Stimulated activated CD4-positive, alpha-beta T cell treated with anti-CD3 and anti-CD28 coated beads, Interleukin-1b, Interleukin-23, amount 100 ng/mL, for 48 hours (primary cell): Measurements from ENCODE around the gene KIAA0930.

Experiments
- DNase-seq: peaks from one replicate; pipeline ENCODE4 v3.0.0-alpha.2; 2020

KIAA0930 gene

GRCh38 chr22:45235851-45236342, 4.8 kb downstream of the KIAA0930 start:
- DNase-seq, result no peak

- DNase-seq, result no peak
Observed at GRCh38 chr22:45235101-45235777, 5.5 kb downstream of the KIAA0930 start.

- DNase-seq, result no peak
Observed at GRCh38 chr22:45233827-45234226, 6.9 kb downstream of the KIAA0930 start.

- no peak for DNase-seq
Observed at GRCh38 chr22:45233386-45233785, 7.3 kb downstream of the KIAA0930 start.

GRCh38 chr22:45231293-45231692, 9.4 kb downstream of the KIAA0930 start:
- no peak for DNase-seq

GRCh38 chr22:45230026-45230721, 10.5 kb downstream of the KIAA0930 start:
- no peak for DNase-seq

- no peak for DNase-seq
Observed at GRCh38 chr22:45229181-45229580, 11.5 kb downstream of the KIAA0930 start.

- no peak for DNase-seq
Observed at GRCh38 chr22:45228401-45228754, 12.3 kb downstream of the KIAA0930 start.

GRCh38 chr22:45227645-45228400, 12.9 kb downstream of the KIAA0930 start:
- no peak for DNase-seq

- DNase-seq, result no peak
Observed at GRCh38 chr22:45226503-45227186, 14.0 kb downstream of the KIAA0930 start.

- DNase-seq, result no peak
Observed at GRCh38 chr22:45225732-45226502, 14.8 kb downstream of the KIAA0930 start.

GRCh38 chr22:45224988-45225731, 15.5 kb downstream of the KIAA0930 start:
- DNase-seq, result no peak

- no peak for DNase-seq
Observed at GRCh38 chr22:45224331-45224730, 16.4 kb downstream of the KIAA0930 start.

GRCh38 chr22:45223304-45224117, 17.2 kb downstream of the KIAA0930 start:
- no peak for DNase-seq

- no peak for DNase-seq
Observed at GRCh38 chr22:45221201-45221600, 19.5 kb downstream of the KIAA0930 start.

GRCh38 chr22:45218976-45219375, 21.7 kb downstream of the KIAA0930 start:
- peak; percentile 59 for DNase-seq

GRCh38 chr22:45217806-45218205, 22.9 kb downstream of the KIAA0930 start:
- no peak for DNase-seq

GRCh38 chr22:45217345-45217744, 23.3 kb downstream of the KIAA0930 start:
- DNase-seq, result no peak

GRCh38 chr22:45216133-45217003, 24.3 kb downstream of the KIAA0930 start:
- DNase-seq, result no peak
